HG03558 (cell line): Measurements from ENCODE around the gene AMMECR1L.
"Not testable (repeated sequence)": the region's sequence is repeated elsewhere in the genome, so short reads cannot be mapped to it uniquely, and the experiment has no call there.

Experiments used
- ATAC-seq: cut with Tn5 transposase; IDR thresholded peaks from one replicate; pipeline ENCODE4 v1.9.1; 2021; ENCODE audit warnings: moderate number of reproducible peaks; ENCODE audit not compliant: unreplicated experiment; ENCODE audit errors: extremely low read depth

AMMECR1L gene

DNA sequence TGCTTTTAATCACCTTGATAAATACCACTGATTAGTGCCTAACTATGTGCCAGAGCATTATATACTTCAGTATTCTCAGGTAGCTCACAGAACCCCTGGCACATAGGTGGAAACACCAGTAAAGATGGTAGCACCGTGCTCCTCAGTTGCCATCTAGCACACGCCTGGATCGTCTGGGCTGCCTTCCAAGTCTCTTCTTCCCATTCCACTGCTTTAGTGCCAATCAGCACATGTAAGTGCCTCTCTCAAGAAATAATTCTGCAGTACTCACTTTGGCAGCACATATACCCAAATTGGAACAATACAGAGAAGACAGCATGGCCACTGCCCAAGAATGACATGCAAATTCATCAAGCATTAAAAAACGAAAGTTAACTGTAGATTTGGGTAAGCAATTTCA lies 40.8 kb downstream of the AMMECR1L start:
- no peak for ATAC-seq

DNA sequence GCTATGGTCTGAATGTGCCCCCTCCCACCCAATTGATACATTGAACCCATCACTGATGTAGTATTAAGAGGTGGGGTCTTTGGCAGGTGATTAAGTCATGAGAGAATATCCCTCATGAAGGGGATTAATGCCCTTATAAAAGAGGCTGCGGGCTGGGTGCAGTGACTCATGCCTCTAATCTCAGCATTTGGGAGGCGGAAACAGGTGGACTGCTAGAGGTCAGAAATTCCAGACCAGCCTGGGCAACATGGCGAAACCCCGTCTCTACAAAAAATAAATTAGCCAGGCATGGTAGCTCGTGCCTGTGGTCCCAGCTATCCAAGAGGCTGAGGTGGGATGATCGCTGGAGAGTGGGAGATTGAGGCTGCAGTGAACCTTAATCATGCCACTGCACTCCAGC lies 42.1 kb downstream of the AMMECR1L start:
- ATAC-seq = no peak

DNA sequence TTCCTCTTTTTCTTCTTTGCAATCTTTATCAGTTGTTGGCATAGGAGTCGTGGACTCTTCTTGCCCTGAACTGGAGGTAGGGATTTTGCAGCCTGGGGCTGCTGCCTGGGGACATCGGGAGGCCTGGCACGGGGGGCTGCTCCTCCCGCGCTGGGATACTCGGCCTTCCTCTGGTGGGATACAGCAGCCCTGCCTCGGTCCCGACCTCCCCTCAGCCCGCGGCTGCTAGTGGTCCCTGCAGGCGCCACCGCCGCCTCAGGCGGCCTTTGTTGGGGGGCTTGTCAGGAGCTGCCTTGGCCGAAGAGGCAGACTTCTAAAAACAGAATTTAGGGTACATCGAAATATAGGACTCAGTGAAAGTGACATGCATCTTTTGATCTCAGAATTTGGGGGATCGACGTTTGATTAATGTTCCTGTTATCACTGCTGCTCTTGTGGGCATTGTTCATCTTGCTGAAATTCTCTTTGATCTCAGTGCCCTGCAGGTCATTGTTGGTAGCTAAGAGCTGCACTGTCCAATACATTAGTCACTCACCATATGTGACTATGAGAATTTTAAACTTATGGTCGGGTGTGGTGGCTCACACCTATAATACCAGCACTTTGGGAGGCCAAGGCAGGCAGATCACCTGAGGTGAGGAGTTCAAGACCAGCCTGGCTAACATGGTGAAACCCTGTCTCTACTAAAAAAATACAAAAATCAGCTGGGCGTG lies 44.1 kb downstream of the AMMECR1L start:
- ATAC-seq = no peak

DNA sequence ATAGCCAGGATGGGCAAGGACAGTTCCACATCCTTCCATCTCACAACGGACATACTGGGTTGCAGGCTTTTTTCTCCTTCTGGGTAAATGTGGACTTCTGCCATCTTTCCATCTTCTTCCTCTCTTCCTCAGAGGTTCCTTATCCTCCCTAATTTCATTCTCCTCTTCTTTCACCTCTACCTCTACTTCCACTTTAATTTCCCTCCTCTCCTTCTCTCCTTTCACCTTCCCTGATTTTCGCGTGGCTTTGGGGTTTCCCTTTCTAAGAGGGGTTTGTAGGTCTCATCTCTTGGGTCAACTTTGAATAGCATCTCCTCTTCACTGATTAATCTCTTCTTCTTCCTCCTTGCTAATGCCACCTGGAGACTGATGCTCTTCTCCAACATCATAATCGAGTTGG lies 44.9 kb downstream of the AMMECR1L start:
- ATAC-seq = no peak

DNA sequence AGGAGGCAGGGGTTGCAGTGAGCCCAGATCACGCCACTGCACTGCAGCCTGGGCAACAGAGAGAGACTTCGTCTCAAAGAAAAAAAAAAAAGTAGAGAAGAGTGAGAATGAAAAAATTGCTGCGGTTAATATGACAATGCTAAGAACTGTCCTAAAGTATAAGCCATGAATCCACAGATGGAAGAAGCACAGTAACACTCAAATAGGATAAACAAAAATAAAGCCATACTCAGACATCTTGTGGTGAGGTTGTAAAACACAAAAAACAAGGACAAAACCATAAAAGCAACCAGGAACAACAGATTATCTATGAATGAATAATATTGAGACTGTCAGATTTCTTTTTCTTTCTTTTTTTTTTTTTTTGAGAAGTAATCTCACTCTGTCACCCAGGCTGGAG lies 50.8 kb downstream of the AMMECR1L start:
- no peak for ATAC-seq

DNA sequence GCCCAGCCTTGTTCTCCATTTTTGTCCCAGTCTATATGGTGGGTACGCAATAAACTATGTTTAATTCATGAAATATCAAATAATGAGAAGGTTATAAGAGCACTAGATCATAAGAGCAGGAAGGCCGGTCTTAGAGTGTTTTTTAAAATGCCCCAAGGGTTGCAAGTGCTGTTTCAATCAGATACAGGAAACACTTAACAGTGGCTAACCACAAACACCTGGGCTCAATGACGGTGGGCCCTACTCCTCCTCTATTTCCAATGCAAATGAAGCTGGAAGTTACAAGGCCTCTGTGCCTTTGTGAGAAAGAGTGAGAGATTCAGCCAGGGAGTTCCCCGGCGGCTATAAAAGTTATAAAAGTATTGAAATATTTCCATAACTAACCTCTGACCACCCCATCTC lies 55.9 kb downstream of the AMMECR1L start:
- peak; percentile 95 for ATAC-seq

DNA sequence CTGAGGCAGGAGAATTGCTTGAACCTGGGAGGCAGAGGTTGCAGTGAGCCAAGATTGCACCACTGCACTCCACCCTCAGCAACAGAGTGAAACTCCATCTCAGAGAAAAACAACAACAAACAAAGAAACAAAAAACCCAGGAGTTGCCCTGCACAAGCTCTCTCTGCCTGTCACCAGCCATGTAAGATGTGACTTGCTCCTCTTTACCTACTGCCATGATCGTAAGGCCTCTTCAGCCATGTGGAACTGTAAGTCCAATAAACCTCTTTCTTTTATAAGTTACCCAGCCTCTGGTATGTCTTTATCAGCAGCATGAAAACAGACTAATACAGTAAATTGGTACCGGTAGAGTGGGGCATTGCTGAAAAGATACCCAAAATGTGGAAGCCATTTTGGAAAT lies 59.0 kb downstream of the AMMECR1L start:
- ATAC-seq = not testable (repeated sequence)

DNA sequence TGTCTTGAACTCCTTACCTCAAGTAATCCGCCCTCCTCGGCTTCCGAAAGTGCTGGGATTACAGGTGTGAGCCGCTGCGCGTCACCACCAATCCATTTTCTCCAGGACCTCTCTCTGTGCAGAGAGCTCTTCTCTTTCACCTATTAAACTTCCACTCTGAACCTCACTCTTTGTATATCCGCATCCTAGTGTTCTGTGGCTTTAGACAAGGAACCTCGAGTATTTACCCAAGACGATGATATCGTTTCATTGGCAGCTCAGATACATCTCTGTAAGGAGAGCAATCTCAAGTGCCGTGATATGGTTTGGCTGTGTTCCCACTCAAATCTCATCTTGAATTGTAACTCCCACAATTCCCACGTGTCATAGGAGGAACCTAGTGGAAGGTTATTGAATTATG lies 59.7 kb downstream of the AMMECR1L start:
- no peak for ATAC-seq

DNA sequence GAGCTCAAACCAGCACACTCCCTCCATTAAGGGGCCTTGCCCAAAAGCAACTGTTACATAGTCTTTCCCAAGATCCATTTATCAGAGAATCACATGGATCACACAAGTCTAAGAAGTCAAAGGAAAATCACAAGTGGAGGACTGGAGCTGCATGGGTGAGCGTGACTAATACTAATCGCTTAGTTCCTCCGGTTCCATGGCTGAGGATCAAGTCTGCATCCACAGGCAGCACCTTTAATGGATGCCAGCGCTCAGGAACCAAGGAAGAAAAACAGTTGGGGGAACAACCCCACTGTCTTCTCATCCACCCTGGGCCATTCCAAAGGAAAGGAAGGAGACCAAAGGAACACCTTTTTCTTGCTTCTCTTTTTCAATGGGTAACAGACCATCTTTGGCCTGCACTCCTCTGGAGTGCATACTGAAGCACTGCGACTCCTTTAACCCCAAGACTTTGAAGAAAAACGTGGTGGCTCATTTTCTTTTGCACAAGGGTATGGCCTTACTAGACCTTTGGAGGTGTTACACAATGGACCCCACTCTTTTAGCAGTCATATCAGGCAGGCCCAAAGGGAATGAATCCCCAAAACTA lies 65.6 kb downstream of the AMMECR1L start:
- ATAC-seq = no peak

DNA sequence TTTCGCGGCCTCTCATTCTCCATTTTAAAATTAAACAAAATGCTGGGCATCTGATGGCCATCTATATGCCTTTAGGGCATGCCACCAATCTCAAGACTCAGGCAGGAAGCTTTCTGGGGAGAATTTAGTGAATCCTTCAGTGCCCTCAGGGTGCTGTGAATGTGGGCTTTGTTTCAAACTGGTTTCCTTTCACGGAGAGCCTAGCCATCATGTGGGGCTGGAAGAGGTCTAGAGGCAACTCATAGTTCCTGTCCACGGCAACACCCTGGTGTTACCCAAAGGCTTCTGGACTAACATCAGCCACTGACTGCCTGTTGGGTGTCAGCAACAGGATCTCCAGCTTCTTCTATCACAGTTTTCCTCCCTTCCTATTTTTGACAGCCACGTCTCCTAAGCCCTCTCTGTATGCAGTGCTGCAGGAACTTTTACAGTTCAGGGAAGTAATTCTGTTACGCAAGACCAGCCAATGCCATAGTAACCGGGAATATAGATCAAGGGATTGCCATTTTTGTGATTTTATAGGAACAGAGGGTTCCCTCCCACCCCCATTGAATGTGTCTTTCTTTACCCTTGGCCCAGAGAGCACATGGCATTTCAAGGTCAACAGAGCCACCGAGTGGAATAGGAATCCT lies 66.8 kb downstream of the AMMECR1L start:
- ATAC-seq = no peak

DNA sequence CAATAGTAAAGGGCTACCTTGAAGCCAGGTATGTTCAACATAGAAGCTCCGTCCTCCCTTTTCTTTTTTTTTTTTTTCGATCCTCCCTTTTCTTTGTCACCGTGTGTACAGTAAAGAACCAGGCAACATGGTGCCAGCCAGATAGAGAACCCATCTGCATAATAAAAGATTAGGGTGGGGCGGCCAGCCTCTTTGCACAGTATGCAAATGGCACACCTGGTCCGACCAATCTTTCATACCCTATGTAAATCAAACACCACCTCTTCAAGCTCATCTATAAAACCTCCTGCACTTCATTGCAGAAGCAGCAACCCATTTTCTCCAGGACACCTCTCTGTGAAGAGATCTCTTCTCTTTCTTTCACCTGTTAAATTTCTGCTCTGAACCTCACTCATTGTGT lies 67.5 kb downstream of the AMMECR1L start:
- ATAC-seq = no peak

DNA sequence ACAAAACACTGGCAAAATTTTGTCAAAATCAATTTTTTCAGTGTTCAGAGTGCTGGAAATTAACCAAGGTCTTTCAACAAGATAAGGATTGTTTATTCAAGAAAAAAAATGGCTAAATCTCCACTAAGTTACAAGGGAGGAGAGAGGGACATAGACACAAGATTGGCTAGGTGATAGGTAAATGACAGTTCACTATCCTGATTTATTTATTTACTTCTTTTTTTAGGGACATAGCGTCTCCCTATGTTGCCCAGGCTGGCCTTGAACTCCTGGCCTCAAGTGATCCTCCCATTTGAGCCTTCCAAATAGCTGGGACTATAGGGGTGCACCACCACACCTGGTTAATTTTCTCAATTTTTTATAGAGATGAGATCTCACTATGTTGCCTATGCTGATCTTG lies 71.1 kb downstream of the AMMECR1L start:
- no peak for ATAC-seq

DNA sequence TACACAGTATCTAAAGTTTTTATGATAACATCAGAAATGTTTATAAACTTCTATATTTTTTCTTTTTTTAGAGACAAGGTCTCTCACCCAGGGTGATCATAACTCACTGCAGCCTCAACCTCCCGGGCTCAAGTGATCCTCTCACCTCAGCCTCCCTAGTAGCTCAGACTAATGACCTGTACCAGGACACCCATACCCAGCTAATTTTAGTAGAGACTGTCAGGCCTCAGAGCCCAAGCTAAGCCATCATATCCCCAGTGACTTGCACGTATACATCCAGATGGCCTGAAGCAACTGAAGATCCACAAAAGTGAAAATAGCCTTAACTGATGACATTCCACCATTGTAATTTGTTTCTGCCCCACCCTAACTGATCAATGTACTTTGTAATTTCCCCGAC lies 73.3 kb downstream of the AMMECR1L start:
- ATAC-seq = not testable (repeated sequence)
